NCI-H1105 treated with DMSO at 0.1 percent for 48 hours (cell line): Measurements from ENCODE around the gene DPT.
A peak's percentile ranks its signal among the peaks of the same experiment; 100 is the strongest.

Experiments used
- DNase-seq: peaks from one replicate; lab custom pipeline; 2025; lab: John Stamatoyannopoulos, UW

The DPT gene

DNA sequence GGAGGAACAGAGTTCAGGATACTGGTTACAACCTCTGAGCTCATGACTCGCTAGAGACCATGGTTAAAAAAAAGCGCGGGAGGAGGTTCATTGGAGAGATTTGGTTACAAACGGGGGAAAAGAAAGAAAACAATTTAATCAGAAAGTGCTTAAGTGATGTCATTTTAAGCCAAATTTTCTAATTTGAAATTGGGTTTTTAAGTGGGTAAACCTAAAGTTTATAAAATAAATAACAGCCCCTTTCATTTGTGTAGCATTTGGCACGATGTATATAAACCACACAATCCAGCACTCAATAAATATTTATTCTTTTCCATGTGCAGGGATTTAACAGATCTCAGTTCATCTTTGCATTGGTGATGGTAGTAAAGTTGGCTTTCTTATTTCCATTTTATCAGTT is 7.0 kb upstream of the DPT start:
- DNase-seq = no peak

DNA sequence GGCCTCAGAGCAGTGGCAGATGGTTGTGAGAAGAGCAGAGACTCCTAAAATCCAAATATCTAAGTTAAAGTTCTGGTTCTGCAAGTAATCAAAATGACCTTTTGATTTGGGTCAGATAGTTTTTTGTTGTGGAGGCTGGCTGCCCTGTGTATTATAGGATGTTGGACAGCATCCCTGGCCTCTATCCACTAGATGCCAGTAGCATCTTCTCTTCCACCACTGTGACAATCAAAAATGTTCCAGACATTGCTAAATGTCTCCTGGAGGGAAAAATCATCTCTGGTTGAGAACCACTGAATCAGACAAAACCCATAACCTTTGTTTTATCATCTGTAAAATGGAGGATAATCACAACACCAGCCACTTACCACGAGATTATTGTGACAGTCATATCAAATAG is 5.9 kb upstream of the DPT start:
- no peak for DNase-seq

DNA sequence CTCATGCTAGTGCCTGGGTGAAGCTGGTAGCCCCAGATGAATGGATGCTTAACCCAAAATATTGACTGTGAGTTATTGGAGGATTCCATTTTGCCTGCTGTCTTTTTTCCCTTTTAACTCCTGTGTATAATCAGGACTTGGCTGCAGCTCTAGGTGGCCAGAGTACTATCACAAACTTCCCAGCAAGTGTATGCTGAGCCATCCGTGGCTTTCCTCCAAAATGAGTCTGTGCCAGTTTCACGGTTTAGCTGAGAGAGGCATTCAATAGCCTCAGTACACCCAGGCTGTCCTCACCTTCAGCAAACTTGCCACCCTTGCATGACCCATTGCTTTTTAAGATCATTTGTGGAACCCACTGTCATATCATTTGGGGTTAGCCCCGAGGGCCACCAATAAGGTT is 5.3 kb upstream of the DPT start:
- DNase-seq = no peak

DNA sequence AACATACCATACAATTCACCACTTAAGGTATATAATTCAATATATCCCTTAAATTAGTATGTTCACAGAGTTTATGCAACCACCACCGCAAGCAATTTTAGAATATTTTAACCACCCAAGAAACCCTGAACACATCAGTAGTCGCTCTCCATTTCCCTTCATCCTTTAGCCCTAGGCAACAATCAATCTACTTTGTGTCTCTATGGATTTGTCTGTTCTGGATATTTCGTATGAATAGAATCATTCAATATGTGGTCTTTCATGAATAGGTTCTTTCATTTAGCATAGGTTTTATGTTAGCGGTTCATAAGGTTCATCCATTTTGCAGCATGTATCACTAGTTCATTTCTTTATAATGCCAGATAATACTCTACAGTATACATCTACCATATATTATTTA is 4.2 kb upstream of the DPT start:
- no peak for DNase-seq

DNA sequence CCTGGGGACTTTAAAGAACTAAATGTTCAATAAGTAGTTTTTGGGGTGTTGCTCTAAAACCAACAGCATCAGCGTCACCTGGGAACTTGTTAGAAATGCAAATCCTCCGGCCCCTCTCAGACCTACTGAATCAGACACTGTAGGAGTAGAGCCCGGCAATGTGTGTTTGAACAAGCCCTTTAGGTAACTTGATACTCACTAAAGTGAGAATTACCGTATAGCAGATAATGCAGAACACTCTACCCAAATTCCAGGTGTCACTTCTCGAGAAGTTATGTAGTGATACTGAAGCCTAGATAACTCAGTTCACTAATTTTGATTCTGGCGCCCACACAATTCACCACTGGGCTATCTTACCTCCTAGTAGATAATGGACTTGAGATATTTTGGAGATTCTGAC is 3.7 kb upstream of the DPT start:
- DNase-seq = peak; percentile 15

DNA sequence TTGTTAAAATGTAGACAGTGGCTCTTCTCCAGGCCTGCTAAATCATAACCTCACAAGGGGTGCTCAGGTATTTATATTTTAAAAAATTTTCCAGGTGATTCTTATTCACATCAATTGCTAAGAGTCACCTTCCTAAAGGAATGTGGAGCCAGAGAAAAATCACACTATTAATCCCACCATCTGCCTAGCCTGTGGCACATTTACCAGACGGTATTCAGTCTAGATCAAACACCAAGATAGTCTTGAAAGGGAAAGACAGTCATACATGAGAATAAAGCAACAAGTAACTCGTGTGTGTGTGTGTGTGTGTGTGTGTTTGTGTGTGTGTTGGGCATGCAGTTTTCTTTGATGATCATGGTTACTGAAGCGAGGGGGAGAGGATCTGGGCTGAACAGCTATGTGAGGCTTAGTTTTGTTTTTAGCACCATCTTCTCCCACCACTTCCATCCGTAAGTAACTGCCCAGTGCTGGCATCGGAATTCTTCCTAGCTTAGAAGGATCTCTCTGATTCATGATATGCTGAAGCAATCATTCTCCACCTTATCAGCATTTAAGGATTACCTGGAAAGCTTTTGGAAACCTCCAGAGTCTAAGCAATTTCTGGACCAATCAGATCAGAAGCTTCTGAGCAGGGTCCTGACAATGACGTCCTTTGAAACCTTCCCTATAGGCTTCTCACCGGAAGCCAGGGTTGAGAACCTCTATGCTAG is 2.4 kb upstream of the DPT start:
- DNase-seq = no peak

DNA sequence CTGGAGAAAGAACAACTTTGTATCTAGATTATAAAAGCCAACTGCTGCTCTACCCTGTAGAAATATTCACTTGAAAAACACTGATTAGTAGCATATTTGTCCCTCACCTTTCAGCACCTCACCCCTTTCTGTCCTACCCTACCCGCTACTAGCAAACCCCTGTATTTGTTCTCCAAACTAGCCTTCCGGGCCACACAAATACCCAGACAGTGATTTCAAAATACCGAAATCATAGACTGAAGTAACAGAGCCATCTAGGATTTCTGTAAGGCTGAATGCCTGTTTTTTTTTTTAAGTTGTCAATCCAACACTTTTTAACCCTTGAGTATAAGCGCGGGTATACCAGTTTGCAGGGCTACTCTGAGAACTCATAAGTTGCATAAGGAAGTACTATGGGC is 398 bp upstream of the DPT start:
- DNase-seq = no peak

DNA sequence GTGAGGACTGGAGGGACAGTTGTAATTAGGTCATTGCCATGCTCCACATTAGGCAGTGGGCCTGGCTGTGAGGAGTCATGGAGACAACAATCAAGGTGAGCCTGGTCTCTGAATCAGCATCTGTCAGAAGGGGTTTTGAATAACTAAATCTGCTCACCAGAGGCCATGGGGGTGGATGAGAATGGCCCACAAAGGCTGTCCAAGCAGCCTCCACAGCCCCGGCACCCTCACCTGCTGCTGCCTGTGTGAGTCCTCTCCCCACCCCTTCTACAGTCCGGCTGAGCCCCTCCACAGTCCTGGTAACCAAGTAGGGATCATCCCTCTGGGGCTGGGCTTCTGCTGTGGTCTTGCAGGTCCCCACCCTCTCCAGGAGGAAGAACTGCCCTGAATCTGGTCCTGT is 2.3 kb downstream of the DPT start:
- DNase-seq = no peak

DNA sequence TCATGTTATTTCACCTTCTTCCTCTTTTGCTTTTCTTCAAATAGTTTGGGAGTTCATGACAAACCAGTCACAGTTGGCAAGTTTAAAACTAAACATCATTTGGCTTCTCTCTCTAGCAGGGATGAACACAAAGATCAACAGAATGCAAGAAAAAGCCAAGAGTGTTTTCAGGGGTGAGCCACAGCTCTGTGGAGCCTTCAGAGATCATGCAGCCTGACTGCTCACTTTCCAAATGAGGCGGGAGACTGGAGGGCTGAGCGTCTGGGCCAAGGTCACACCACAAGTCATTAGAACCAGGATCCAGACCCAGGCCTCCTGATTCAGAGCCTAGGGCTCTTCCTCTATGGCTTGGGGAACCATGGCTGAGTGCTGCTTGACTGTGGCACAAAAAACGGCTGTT is 2.7 kb downstream of the DPT start:
- no peak for DNase-seq

DNA sequence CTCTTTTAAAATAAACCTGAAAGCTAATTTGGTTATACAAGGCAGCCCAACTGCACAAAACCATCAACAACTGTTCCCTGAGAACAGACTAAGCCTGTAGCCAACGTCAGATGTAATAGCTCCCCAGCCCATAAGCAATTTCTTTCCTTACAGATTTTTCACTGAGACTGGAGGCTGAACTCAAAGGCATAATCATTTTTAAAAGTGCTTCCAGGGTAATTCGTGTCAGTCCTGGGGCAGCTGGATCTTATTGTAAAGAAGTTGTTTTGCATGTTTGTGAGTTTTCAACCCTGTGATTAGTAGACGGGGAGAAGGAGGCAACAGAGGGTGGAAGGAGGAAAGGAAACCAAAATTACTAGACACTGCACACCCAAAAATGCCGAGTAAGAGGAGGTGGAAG is 3.2 kb downstream of the DPT start:
- no peak for DNase-seq

DNA sequence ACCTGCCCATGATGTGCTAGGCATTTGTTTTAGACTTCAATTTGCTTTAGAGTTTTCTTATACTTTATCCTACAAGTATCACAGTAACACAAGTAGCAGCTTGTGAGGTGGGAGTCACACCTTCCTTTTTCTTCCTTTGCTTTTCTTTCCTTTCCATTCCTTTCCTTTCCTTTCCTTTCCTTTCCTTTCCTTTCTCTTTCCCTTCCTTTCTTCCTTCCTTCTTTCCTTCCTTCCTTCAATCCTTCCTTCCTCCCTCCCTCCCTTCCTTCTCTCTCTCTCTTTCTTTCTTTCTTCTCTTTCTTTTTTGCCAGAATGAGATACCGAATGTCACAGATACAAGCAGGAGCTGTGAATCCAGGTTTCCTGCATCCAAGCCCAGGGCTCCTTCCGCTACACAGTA is 3.9 kb downstream of the DPT start:
- no peak for DNase-seq

DNA sequence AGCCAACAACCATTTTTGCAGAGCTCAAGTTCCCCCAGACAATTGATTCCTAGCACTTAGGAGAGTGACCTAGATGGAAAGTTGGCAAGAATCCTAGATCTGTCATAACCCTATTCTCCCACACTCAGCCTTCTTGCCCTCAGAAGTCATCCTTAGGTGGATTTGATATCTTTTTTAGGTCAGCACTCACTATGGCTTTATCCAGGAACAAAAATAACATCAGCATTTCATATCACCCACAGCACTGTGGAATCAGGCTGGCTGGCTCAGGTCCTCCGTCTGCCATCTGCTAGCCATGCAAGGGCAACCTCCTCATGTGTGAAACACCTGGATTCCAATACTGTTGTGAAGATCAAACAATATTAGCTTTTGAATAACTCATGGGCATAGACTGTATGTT is 6.0 kb downstream of the DPT start:
- DNase-seq = peak; percentile 7

DNA sequence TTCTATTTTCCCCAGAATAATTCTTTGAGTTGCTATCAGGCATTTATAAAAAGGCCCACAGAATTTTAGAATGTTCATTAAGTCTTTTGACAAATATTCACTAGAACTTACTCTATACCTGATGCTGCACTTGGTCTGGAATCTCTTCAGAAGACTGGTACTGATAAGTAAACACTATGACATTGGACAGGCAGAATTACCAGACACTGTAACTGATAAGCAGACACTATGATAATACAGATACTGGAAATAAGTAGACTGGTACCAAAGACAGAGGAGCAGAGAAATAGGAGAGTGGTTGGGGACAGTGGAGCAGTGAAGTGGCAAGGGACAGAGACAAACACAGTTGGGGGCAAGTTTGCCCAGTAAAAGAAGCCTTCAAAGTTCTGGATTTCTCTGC is 8.2 kb downstream of the DPT start:
- DNase-seq = no peak

DNA sequence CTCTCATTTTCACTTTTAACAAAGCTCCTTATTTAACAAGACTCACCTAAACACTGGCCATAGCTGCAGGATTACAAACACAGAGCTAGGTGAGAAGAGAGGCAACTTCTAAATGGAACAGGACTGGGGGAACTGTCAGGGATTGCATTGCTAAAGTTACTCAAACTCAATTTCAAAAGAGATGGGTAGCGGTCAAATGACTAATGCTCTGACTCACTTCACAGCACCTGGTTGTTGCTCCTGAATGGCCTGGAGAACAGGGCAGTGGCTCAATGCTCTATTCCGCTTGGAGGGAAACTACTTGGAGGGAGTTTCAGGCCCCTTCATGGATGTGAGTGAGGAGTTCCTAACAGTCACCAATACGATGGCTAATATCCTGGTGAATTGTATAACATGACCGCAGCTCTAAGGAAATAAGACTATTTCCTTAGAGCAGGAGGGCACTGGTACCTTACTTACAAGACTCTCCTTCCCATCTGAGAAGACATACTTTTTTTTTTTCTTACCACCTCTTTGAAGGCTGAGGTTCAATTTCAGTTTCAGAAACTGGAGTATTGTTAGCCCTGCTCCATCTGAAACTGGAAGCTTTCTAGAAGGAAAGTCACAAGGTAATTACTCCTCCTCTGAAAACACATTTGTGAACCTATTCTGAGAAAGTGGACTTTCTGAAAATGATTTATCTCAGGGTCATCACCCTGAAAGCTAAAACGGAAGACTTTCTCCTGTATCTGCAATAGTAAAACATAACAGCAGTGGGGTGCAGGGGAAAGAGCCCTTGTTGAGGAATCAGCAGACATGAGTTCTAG is 9.5 kb downstream of the DPT start:
- DNase-seq = no peak

DNA sequence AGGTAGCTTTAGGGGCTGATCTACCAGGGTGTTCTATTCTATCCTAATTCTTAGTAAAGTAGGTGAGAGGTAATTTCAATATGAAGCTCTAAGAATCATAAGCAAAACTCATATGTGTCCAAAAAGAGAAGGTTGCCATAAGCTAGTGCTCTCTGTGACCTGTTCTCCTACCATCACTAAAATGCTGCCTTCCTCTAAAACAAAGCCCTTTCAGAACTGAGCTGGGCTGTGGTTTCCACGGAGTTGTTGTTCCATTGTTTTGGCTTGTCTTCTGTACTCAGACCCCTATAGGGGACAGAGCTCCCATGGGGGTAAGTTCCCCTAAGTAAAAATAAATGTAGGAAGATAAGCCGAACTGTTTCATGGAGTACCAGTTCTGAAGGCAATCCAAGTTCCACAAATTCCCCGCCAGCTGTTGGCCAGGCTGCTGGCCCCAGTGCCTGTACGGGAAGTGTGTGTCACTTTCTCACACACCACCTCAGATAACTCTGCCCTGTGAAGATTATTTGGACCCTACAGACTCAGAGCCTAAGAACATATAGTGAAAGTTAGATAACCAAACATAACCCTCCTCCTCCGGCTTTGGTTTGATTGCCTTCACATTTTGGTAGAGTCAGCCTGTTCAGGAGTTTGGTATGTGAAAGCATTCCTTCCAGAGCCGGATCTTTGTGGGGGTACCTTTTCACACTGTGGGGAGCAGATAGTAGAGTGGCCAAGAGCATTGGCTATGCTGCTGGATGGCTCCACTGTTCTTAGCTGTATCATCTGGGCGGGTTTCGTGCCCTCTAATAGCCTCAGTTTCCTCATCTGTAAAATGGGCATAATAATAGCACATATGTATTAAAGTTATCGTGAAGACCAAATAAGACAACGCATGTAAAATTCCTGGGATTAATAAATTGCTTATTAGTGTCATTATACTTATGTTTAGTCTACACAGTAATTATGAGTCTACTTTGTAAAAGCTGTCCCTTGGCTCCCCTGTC is 10.8 kb downstream of the DPT start:
- DNase-seq = no peak

DNA sequence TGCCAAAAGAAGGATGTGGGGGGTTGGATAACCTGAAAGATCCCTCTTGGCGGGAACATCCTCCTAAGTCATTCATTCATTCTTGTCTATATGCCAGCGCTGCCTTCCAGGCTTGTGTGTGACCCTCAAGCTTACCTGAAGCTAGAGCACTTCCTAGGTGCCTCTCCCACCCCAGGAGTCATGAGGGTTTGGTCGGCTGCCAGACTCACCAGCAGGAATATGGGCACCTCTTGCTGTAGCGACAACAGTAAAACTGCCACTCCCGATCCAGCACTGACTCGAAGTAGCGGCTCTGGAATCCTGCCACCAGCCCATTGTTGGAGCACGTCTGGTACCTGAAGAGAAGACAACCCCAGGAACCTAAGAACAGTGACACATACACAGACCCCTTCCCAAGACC is 15.0 kb downstream of the DPT start:
- DNase-seq = peak; percentile 8

DNA sequence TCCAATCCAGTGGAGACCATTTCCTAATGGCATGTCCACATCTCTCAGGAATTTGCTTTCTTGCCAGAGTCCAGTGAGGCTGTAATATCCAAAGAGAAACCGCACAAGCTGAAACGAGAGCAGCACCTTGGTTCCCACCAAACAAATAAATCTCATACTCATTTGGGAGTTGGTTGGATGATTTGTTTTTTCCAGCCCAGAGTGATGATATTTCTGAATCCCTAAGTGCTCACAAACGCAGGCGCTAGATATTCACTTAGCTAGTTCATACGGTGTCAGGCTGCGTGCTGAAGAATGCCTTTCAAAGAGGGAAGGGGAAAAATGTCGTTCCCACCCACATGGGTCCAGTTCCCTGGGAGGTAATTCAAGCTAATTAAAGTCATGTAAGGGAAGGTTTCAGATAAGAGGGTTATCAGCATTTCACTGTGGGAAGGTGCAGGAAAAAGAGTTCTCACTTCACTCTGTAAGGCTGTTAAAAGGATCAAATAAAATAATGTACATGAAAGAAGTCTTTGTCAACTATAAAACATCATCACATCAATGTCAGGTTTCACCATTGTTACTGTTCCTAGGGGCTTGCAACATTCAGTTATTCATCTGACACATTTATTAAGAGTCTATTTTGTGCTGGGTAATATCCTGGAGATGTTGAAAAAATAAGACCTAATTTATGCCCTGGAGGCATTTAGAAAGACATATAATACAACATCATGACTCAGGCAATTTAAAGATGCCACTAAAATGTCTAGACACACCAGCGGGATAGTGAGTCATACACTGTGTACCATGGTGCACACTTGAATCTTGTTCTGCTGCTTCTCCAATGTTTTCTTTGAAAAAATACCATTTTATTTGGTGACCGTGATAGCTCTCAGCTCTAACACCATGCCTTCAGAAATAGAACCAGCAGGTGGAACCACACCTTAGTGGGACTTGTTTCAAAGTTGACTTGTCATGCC is 19.3 kb downstream of the DPT start:
- no peak for DNase-seq

DNA sequence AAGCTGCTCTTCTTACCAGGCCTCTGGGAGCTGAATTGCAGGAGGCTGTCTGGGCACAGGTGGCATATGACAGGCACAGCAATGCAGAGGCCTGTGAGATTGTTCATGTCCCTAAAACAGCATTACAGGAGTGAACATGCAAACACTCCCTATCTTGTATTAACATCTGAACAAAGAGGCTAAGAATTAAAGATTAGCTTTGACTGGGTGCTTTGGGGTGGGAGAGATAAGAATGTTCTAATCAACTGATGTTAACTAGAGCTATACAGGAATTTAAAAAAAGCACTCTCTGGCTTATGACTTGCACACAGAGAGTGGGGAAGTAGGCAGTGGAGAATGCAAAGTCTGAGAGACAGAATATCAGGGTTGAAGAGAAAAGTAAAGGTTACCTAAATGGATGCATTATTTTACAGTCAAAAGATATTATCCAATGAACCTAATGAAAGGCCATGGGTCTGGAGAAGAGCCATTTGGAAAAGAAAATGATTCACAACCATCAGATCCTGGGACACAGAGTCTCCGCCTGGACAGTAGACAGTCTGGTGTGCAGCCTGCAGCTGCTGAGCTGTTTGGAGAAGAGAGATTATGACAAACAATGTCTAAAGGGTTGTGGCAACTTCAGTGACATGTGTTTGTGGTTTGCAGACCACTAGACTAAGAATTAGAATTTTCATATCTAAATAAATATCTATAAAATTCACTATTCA is 20.2 kb downstream of the DPT start:
- DNase-seq = no peak

DNA sequence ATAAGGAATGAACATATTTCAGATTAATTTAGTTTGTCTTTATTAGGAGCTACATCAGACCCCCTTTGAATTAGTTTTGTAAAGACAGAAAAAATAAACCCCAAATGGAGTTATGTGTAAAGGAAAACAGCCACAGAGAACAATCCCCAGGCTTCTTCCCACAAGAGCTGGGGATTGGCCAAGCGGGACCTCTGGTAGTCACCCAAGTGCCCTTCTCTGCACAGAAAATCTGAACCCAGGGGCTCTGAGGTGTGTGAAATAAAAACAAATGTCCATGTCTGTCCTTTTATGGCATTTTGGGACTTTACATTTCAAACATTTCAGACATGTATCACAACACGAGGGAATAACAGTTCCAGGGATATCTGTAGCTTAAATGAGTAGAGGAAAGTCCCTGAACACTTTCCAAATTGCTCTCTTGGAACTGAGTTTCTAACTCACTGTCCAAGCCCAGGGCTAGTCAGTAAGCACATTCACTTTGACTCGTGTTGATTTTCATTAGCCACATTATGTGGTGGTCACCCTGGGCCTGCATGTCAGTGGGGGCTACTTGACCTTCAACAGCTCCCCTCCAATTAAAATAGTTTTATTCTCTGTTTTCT is 22.5 kb downstream of the DPT start:
- no peak for DNase-seq

DNA sequence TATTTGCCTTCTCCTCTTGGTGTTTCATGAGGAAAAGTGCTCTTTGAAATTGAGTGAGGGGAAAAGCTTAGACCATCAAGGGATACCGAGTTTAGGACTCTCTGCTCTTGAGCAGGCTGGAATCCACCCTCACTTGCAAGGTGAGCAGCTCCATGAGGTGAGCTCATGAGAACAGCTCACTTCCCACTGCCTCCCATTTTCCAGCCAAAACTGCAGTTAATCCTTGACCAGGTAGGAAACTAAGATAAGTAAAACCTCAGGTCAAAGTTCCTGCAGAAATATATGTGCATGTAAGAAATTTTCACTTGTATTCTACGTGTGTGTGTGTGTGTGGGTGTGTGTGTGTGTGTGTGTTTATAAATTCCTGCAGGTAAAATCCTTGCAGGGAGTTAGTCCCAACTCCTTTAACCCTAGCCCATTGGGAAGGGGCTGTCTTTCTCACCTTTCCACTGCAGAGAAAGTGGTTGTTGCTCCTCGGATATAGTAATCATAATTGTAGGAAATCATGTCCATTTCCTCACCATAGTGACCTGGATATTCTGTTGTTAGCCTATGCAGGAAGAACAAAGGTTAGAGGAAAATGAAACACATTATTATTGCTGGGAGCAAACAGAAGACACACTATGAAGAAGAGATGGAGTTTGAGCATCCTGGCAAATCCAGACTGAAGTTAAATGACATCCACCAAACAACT is 28.3 kb downstream of the DPT start:
- no peak for DNase-seq
